Cardiac muscle cell (in vitro differentiated cells and primary cell): ENCODE measurements around the gene HSD17B8. TPM values are rescaled to one million over a fixed set of nuclear protein-coding genes. Genes with fewer than 3 reads are reported as not detected.

Experiments used
- DNase-seq, 2 donors: peaks; one replicate each; pipeline versions ENCODE4 v3.0.0 to v3.0.0-alpha.2; 2010 to 2017; ENCODE audit warnings: low read depth in 1 of 2, low spot score in 1 of 2
- H3K27ac ChIP-seq: fragments of 200-600 bp; sonication (generic); 2 replicates; pipeline ENCODE4 v1.5.1; 2016
- H3K27me3 ChIP-seq: fragments of 200-600 bp; sonication (generic); 2 replicates; pipeline ENCODE4 v1.6.0; 2016; ENCODE audit warnings: control low read depth
- H3K36me3 ChIP-seq: fragments of 200-600 bp; sonication (generic); 2 replicates; pipeline ENCODE4 v1.5.1; 2016; ENCODE audit warnings: control low read depth
- H3K4me1 ChIP-seq: fragments of 200-600 bp; sonication (generic); 2 replicates; pipeline ENCODE4 v1.8.1; 2017; ENCODE audit warnings: low read depth, mild to moderate bottlenecking, mixed run types
- H3K4me3 ChIP-seq: fragments of 200-600 bp; sonication (generic); 2 replicates; pipeline ENCODE4 v1.5.1; 2016; ENCODE audit warnings: mild to moderate bottlenecking
- H3K9me3 ChIP-seq: fragments of 200-600 bp; sonication (generic); 2 replicates; pipeline ENCODE4 v1.5.1; 2017; ENCODE audit warnings: low read depth, mild to moderate bottlenecking, control low read depth
- CTCF ChIP-seq: IDR thresholded peaks from 2 replicates; pipeline ENCODE4 v1.5.1; 2012; ENCODE audit warnings: low read depth, mild to moderate bottlenecking, low read length
- polyA plus RNA-seq: library from polyadenylated mRNA; unstranded; fragments of >200 nt; fragmentation: Nextera tagmentation; extraction: Ambion mirVana; gene quantifications from 2 replicates; pipeline ENCODE4 v1.2.1, GENCODE V29; 2016
- total RNA-seq: library from RNA; depleted of rRNA; stranded (reverse); fragments of >200 nt; gene quantifications from 2 replicates; pipeline ENCODE4 v1.2.3, GENCODE V29; 2016

Gene HSD17B8
- total and polyA plus RNA-seq, 2 experiments from 2014 or later: 45.4 to 47.6 TPM

- no peaks in the 10 kb centered on the region for H3K36me3 ChIP-seq
- no peaks in the 10 kb centered on the region for H3K4me1 ChIP-seq
- no peak for DNase-seq
- H3K27ac ChIP-seq: no peak overlapping the region
- no peak for TF ChIP-seq CTCF
- no peaks in the 10 kb centered on the region for H3K27me3 ChIP-seq
- H3K9me3 ChIP-seq: no peaks in the 10 kb centered on the region
- H3K4me3 ChIP-seq: no peak overlapping the region
Observed at GRCh38 chr6:33177552-33178446, 26.7 kb upstream of the HSD17B8 start.

GRCh38 chr6:33178755-33179475 is 25.5 kb upstream of the HSD17B8 start:
- H3K4me1 ChIP-seq: no peaks in the 10 kb centered on the region
- DNase-seq: no peak
- H3K9me3 ChIP-seq: no peaks in the 10 kb centered on the region

GRCh38 chr6:33181141-33181540 is 23.3 kb upstream of the HSD17B8 start:
- no peaks in the 10 kb centered on the region for H3K4me1 ChIP-seq
- DNase-seq: no peak
- no peak overlapping the region for H3K27ac ChIP-seq
- no peaks in the 10 kb centered on the region for H3K36me3 ChIP-seq
- no peaks in the 10 kb centered on the region for H3K27me3 ChIP-seq
- no peaks in the 10 kb centered on the region for H3K9me3 ChIP-seq
- no peak for TF ChIP-seq CTCF
- no peak overlapping the region for H3K4me3 ChIP-seq

More at GRCh38 chr6:33178755-33179475, 25.5 kb upstream of the HSD17B8 start:
- TF ChIP-seq CTCF: no peak
- no peaks in the 10 kb centered on the region for H3K36me3 ChIP-seq
- no peak overlapping the region for H3K27ac ChIP-seq
- H3K27me3 ChIP-seq: no peaks in the 10 kb centered on the region
- H3K4me3 ChIP-seq: no peak overlapping the region

- no peaks in the 10 kb centered on the region for H3K36me3 ChIP-seq
- no peaks in the 10 kb centered on the region for H3K9me3 ChIP-seq
Observed at GRCh38 chr6:33183071-33183683, 21.3 kb upstream of the HSD17B8 start.

More at GRCh38 chr6:33183071-33183683, 21.3 kb upstream of the HSD17B8 start:
- Histone ChIP-seq H3K27ac (no peak overlapping the region), H3K4me1 (no peaks in the 10 kb centered on the region), H3K27me3 (no peaks in the 10 kb centered on the region), H3K4me3 (no peak overlapping the region)
- no peak for DNase-seq
- TF ChIP-seq CTCF: no peak
